K562 (cell line): ENCODE results near the gene ARHGAP15.

Experiments used
- ARHGAP35 ChIP-seq: fragments of 450-650 bp; IDR thresholded peaks from 2 replicates; pipeline ENCODE4 v1.6.1; 2018; ENCODE audit not compliant: partially characterized antibody
- CBX5 ChIP-seq: IDR thresholded peaks from 2 replicates; pipeline ENCODE4 v1.6.1; 2014; ENCODE audit warnings: low read depth, borderline replicate concordance
- CTCF ChIP-seq, 3 experiments: IDR thresholded peaks in 2 of 3; conservative IDR thresholded peaks in 1 of 3; 2 replicates each; pipeline ENCODE4 v1.5.1; 2011 to 2012; ENCODE audit warnings: low read length in 3 of 3, mild to moderate bottlenecking in 3 of 3, control low read depth in 2 of 3, improper control_type of control experiment in 1 of 3, inconsistent platforms in 1 of 3, low read depth in 1 of 3, mixed read lengths in 1 of 3, moderate library complexity in 1 of 3; ENCODE audit not compliant: insufficient read depth in 2 of 3
- HCFC1 ChIP-seq: IDR thresholded peaks from 2 replicates; pipeline ENCODE4 v1.6.1; 2012; ENCODE audit warnings: low read depth, low read length, improper control_type of control experiment
- HNRNPUL1 ChIP-seq: fragments of 200-400 bp; formaldehyde crosslinking; IDR thresholded peaks from 2 replicates; pipeline ENCODE4 v1.6.1; 2017; ENCODE audit warnings: low read length
- KDM5B ChIP-seq: fragments of 200-600 bp; sonication (generic); IDR thresholded peaks from 2 replicates; pipeline ENCODE4 v1.6.1; 2012; ENCODE audit warnings: low read depth, mild to moderate bottlenecking, moderate library complexity, low read length, control low read depth, inconsistent platforms; ENCODE audit not compliant: insufficient replicate concordance
- POLR2A ChIP-seq: fragments of 450-650 bp; conservative IDR thresholded peaks from 2 replicates; pipeline ENCODE4 v1.6.1; 2016
- PRPF4 ChIP-seq: fragments of 200-400 bp; formaldehyde crosslinking; IDR thresholded peaks from one replicate; pipeline ENCODE4 v1.6.1; 2017; ENCODE audit warnings: low read length, low read depth, mild to moderate bottlenecking; ENCODE audit not compliant: insufficient read depth, poor library complexity, severe bottlenecking
- SAP30 ChIP-seq: fragments of 200-600 bp; sonication (generic); IDR thresholded peaks from 2 replicates; pipeline ENCODE4 v1.6.1; 2012; ENCODE audit warnings: borderline replicate concordance, low read depth, mild to moderate bottlenecking, moderate library complexity, low read length, control low read depth, inconsistent platforms; ENCODE audit not compliant: insufficient read depth, poor library complexity, severe bottlenecking
- SNAPC5 ChIP-seq: fragments of 250-450 bp; sonication (Bioruptor Pico); IDR thresholded peaks from 2 replicates; pipeline ENCODE4 v1.8.0; 2021; ENCODE audit warnings: moderate library complexity, mild to moderate bottlenecking, inconsistent platforms
- TAF1 ChIP-seq: IDR thresholded peaks from 2 replicates; pipeline ENCODE4 v1.6.1; 2011; ENCODE audit warnings: mild to moderate bottlenecking, low read length, moderate library complexity; ENCODE audit not compliant: insufficient read depth, control insufficient read depth, severe bottlenecking; ENCODE audit errors: extremely low read depth
- TARDBP ChIP-seq: fragments of 450-650 bp; IDR thresholded peaks from 2 replicates; pipeline ENCODE4 v1.6.1; 2016

- TF ChIP-seq CTCF (IDR thresholded peaks at IDR 0.05 in 2 of 3, conservative IDR thresholded peaks at IDR 0.05 in 1 of 3; ENCODE audit: insufficient read depth in 2 of 3, low read depth in 1 of 3, low read length in 3 of 3) (no peak), POLR2A (no peak), ARHGAP35 (no peak), TARDBP (no peak), CBX5 (no peak), SNAPC5 (CRISPR knock-in tag) (no peak), HCFC1 (no peak), SAP30 (no peak), HNRNPUL1 (no peak), TAF1 (no peak), KDM5B (no peak), PRPF4 (no peak)
These were observed 666.8 kb downstream of the ARHGAP15 start for GRCh38 chr2:143796051-143796450.
